KG1 (cell line): ENCODE measurements around the gene RNLS.

Source experiments
- DNase-seq: peaks from one replicate; lab custom pipeline; 2025; lab: John Stamatoyannopoulos, UW

Gene RNLS

DNA sequence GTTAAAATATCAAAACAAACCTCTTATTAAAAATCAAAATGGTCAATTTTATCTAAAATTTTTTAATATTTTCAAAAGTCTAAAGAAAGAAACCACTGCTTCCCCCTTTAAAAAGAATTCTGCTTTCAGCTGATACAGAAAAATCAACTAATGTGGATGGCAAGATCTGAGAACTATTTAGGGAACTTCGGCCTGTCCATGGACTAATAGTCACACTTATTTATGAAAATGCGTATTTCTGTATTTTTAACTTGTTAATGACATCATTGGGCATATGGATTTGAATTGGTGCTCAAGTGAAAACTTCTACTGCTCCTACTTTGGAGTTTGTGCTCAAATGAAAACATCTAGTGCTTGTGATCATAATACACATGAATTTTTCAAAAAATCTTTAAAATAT lies 31.9 kb downstream of the RNLS start:
- DNase-seq = no peak

DNA sequence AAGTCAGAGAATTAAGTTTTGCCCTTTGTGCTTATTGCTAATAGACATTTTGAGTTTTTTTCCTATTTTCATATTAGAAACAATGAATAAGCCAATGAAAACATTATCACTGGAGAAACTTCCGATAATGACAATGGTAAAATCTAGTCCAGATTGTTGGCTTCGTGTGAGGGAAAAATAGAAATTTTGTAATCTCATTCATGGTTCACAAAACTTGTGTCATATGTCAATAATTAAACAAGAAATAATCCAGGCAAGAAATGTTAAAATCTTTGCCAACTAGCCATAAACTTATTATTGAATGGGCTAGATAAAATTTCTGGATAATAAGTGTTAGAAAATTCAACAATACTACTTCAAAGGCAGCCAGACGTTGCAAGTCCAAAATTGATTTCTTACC lies 36.6 kb downstream of the RNLS start:
- DNase-seq = no peak

DNA sequence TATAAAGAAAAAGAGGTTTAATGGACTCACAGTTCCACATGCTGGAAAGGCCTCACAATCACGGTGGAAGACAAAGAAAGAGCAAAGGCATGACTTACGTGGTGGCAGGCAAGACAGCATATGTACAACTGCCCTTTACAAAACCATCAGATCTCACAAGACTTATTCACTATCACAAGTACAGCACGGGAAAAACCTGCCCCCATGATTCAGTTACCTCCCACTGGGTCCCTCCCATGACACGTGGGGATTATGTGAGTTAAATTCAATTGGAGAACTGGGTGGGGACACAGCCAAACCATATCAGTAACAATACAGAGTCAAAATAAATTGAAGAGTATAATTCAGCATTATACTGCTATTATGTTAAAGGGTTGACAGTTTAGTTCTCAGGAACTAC lies 37.8 kb downstream of the RNLS start:
- no peak for DNase-seq

DNA sequence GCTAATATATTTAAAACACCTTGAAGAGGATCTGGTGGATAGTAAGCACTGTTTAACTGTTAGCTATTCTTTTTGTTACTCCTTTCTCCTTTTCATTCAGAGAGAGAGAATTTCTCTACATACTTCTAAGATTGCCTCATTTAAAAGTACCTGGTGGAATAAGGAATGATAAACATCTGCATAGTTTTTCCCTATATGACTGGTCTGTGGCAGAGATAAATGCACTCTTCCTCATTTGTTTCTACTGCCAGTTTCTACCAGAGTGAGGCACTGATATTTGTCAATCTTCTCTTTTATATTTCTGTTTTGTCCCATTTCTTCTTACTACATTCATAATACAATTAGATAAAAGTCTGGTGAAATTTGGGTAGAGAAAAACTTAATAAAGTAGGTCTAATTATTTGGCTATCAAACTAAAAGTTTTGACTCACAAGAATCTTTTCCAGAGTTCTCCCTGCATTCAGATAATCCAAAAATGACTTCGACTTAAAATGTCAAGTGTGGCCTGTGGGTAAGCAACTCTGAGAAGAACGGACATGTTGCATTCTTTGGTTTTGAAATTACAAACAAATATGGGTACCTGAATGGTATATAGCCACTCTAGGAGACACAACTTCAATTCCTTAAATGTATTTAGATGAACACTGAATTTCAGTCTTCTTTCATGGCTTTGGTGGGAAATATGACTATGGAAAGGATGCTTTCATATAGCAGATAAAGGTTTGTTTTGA lies 38.8 kb downstream of the RNLS start:
- no peak for DNase-seq

DNA sequence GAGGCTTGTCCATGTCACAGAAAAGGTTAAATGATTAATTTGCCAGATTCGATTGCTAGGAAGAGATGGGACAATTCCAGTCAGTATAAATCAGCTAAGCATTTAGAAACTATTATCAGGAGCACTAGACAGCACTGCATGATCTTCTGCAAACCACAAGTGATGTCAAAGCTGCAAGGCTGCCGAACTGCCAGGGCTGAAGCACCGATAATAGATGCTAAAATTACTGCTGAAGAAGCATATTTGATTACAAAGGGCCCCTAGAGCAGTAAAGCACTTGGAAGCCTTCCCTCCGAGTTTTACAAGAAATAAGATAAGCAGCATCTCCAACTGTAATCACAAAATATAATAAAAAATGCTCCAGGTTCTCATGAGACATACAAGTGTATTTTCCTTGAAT lies 40.6 kb downstream of the RNLS start:
- no peak for DNase-seq

DNA sequence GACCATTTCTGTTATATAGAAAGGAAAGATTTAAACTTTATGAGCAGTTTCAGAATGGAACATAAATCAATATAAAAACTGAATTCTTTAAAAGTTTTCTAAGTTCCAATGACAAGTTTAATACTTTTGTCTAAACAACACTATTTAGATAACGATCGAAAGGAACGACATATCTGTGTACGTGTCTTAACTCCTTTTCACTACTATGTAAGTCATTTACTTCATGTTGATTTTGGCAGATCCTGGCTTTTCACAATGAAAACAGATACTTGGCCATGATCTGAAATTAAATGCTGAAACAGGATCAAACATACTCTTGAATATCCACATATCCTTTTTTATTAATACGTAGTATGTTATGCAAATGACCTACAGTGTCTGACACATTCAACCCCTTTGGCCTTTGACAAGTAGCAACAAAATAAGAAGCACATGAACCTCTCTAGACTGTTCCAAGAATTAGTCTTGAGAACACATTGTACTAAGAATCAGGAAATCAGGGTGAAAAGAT lies 41.9 kb downstream of the RNLS start:
- DNase-seq = no peak

DNA sequence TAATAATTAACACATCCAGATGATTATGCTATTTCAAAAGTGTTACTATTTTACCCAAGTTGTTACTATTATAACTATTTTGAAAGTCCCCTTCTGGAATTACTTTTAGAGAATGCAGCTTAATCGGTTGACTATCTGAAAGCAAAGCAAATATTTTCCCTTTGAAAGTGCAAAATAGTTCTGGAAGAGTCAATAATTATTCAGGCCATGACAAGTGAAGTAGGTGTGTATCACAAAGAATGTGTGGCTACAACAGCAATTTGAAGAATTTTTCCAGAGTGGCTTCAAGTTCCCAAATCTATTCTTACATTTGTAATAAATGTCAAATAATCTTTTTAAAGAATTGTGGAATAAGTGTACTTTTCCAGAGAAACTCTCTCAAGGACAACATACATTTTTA lies 42.8 kb downstream of the RNLS start:
- no peak for DNase-seq

DNA sequence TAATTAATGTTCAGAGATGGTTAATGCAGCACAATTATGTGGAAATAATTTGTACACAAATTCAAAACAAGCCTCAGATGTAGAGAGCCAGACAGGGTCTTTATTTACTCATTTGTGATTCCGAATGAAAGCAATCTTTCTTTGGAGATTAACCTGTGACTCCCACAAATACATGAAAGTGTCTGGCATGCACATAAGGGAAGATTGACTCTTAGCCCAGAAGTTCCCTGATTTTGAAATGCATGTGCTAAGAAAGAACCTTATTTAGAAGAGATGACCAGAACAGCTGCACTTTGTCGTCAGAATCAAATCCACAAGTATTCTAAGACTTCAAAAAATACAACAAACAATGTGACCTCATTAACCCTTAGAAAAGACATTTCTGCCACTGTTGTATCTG lies 45.1 kb downstream of the RNLS start:
- no peak for DNase-seq

DNA sequence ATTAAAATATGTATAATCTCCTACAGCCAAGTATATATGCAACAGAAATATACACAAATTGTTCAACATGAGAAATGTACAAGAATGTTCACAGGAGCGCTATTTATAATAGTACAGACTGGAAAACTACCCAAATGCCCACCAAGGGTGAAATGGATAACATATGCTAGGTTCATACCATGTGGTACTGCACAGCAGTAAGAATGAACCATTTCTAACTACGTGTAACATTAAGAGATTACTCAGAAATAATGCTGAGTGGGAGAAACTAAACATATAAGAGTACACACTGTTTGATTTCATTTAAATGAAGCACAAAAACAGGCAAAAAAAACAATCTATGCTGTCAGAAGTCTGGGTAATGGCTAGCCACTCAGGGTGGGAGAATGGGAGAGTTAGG lies 45.8 kb downstream of the RNLS start:
- no peak for DNase-seq

DNA sequence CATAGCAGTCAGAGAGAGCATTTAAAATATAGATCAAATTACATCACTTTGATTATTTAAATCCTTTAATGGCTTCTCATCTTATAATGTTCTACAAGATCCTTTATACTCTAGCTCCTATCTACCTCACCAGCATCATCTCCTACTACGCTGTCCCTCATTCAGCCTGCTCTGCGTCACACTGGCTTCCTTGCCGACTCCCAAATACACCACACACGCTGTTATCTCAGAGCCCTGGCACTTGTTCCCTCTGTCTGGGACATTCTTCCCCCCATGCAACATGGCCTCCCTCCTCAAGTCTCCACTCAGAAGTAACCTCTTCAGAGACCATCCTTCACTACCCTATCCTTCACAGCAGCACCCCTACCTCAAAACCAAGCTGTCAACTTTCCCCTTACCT lies 46.7 kb downstream of the RNLS start:
- no peak for DNase-seq

DNA sequence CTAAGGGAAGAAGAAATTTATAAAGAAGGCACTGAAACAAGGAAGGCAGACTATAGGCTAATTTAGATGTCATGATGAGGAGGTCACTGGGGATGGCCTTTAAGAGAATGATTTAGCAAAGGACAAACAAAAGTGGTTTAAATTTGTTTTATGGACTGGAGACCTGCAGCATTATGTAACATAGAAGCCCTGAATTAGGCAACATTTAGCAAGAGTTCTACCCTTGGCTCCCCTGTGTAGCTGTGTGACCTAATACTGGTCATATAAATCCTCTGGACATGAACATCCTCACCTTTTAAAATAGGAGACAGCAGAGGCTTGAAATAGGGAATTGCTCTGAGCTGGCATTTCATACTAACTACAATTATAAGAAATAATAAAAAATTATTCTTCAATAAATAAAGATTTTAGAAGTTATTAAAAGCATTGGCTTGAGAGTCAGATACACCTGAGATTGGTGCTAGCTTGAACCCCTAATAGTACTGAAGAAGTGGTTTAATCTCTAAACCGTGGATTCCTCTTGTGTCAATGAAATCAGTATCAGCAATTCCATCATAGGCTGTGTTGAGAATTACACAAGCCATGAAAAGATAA lies 48.9 kb downstream of the RNLS start:
- no peak for DNase-seq

DNA sequence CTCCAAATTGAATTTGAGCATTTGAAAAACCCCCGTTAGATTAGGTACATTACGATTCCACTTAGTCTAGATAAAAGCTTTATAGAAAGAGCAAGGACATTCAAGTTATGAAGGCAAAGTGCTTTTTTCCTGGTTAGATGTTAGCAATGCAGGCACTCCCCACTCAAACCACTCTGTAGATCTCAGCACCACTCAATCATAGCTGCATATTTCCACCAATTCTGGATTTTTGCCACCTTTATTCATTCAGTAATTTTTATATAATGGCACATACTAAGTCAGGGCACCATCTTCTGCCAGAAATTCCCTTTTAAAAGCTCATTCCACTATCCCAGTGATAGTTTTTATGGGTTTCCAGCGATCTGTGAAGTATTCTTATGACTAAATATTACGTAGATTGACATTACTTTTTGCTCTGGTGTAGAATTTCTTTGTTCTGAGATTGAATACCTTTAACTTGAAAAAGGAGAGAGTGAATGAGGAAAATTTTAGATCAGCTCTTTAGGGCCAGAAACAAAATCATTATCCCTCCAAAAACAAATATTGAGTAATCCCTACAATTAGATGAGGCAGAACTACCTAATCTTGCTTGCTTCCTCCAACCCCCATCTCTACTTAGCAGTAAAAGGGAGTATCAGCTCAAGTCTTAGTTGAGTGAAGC lies 51.6 kb downstream of the RNLS start:
- DNase-seq = no peak

DNA sequence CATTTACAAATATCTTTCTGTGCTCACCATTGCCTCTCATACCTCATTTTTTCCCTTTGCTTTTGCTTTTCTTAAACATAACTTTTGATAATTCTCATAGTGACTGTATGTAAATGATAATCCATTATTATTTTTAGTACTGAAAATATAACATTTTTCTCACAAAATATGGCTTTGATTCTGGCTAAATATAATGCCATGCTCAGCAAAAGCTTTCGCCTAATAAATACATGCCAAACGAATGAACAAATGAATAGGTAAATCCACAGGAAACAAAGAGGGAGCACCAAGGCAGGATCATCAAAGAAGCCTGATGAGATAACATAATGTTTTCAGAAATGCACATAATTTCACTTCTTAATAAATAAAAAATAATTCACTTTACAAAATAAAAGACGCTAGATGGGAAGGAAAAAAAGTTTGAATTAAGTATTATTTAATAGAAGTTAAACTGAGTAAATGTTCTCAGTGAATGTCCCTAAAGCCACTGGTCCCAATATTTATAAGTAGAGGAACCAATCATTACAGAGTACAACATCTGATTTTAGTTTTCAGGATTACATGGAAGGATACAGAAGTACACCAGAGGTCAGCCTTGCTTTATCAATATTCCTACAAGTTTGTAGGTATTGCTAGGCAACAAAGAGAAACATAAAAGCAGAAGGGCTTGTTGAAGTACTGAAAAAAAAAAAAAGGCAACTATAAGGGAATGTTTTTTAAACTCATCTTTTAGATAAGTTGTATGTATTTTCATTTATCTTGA lies 52.3 kb downstream of the RNLS start:
- no peak for DNase-seq

DNA sequence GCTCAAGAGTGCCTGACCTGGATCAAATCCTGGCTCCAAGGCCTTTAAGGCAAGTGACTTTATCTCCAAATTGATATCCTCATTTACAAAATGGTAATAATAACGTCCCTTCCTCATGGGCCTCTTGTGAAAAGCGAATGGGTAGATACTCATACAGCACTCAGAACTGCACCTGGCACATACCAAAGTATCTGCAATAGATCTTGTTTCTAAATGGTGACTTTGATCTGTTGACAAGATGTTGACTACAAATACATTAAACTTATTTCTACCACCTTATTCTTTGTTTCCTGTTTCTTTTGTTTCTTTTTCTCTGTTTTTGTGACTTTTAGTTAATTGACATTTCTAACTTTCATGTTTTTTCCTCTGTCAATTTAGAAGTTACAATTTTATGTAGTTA lies 53.0 kb downstream of the RNLS start:
- no peak for DNase-seq

DNA sequence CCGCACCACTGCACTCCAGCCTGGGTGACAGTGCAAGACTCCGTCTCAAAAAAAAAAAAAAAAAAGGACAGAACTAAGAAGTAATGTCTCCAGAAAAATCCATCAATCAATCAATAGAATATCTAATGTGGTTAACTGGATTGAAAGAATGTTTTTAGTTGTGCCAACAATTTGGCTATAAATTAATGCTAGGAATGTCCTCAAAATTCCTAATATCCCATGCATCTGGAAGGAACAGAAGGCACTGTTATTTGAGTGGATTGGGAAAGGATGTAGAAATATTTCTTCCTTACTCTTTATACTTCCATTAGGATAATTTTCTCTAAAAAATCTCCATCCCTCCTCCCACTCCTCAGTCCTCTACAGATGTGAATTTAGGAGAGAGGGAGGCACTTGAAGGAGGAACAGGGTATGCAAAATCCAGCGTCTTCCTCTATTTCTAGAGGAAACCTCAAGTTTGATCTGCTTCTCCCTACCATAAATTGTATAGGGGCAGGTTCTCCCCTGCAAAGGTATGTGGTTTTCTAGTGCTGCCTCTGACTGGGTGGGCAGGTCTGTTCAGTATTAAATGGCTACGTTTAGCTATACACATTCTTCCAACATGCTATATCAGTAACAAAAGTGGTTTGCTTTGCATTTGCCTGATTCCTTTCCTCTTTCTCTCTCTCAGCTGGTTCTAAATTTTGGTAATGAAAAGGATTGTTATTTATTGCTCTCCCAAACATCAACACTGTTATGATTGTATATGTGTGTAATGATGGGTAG lies 54.1 kb downstream of the RNLS start:
- no peak for DNase-seq

DNA sequence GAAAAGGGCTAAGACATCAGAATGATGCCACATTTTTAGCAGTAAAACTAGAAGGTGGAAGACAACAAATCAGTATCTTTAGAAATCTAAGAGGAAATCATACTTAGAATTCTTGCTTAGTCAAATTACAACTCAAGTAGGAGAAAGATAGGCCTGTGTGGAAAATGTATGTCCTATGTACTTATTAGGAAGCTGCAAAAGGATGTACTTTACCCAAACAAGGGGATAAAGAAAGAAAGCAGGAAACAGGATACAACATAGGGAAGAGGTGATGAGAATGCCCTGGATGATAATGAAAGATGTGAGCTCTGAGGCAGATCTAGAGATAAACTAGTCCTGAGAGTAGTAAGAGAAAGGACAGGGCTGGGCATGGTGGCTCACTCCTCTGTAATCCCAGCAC lies 54.9 kb downstream of the RNLS start:
- no peak for DNase-seq

DNA sequence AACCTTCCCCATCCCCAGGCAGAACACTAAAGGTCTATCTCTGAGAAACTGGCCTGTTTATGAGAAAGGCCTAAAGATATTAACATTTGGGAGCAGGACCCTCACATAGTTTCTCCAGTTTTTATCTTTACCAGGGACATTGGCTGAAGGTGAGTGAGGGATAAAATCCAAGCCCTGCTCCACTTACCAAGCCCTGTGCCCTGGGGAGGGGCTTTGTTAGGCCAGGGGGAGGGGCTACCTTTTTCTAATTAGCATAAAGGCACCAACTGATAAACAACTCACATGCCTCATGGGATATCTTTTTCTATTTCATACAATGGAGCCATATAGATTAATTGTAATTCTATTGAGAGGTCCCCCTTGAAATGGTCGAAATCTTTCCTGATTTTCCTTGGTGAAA lies 55.9 kb downstream of the RNLS start:
- no peak for DNase-seq

DNA sequence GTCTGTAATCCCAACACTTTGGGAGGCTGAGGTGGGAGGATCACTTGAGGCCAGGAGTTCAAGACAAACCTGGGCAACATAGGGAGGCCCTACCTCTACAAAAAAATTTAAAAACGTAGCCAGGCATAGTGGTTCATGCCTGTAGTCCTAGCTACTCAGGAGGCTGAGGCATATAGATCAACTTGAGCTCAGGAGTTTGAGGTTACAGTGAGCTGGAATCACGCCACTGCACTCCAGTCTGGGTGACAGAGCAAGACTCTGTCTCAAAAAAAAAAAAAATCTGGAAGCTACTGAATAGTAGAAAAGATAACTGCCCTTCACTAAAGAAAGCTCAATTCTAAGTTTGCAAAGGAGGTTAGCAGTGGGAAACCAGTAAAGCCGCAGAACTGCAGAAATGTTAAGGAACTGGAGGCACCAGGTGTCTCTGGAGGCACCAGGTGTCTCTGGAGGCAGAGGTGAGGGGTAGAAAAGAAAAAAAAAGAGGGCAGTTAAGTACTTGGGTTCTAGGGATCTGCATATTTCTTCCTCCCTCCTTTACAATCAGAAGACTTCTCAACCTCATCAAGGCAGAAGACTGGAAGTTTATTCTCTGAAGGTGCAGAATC lies 56.5 kb downstream of the RNLS start:
- DNase-seq = no peak

DNA sequence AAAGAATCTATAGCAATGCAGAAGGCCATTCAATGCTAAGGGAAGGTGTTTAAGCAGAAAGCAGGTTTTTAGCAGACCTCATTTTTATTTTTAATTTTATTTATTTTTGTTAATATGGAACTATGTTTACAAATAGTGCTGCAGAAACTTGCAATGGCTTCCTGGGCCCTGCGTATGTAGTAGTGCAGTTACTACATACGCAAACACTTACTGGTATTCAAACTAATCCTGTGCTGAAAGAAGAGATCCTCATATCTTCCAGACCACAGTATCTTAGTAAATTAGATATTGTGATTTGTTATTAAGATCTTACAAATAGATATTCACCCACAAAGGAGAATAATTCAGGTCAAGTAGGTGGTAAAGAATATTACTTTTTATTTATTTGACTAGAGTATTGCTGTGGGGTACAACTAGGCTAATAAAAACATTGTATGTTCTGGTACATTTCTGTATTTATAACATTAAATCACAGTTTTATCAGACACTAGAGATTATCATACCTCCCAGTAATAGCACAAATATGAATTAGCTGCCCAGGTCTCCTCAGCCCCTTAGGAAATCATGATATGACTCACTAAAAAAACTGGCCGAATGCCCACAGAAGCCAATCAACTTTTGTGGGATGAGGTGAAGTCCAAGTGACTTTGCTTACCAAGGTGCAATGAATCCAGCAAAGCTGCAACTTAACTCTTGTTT lies 57.6 kb downstream of the RNLS start:
- DNase-seq = no peak

DNA sequence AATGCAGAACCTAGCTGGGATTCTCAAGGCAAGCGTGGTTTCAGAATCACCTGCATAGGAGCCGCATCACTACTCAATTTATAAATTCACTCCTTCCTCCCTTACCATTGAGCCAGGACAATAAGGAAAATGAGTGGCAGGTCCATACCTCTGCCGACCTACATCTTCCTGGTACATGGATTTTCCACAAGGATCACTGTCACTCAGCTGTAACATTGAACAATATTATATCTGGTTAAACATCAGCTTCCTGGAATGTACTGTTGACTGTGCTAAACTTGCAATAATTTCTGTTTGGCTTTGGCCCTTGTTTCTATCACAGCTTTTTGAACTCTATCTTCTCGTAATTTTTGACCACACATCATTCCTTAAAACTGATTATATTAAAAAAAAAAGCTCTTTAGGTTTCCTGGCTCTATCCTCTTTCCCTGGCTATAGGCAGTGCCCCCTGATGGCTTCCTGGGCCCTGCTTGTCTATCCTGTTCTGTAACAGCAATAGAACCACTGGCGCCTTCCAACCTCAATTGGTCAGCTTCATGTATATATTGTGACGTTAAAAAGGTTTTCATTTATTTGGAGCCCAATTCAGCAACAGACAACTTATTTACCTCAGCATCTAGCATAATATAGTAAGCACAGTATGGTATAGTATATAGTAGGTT lies 59.2 kb downstream of the RNLS start:
- DNase-seq = no peak
